ENCODE results near the gene SNX32. TPM values are rescaled to one million over a fixed set of nuclear protein-coding genes. Genes with fewer than 3 reads are reported as not detected.

SNX32 gene
- total RNA-seq, 1 experiment from 2014 or later = not detected

DNA sequence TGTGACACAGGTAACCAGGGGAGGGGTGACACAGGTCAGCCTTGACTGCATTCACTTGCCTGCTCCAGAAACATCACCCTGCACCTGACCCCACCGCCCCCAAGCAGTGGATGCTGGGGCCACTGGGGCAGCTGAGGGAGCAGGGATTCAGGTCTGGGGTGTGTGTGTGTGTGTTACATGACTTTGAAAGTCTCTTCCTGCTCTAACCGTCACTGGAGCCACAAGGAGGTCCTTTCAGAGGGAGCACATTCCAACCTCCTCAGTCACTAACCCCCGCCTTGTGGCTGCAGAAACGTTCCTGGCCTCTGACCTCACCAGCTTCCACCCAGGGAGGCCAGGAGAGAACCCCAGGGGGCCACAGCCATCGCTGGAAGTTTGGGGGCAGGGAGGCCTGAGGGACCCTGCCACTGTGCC lies 69.3 kb downstream of the SNX32 start:
- Histone ChIP-seq H3K9me2 (ENCODE audit: insufficient read depth) (no peaks in the 10 kb centered on the region), H3K36me3 (ENCODE audit: control insufficient read depth in 1 of 2, insufficient read depth in 2 of 2, low read length in 2 of 2) (peaks cover 0 to 15% of the 10 kb centered on the region in 2 experiments; a peak in 2 of 4 replicates), H4K20me1 (ENCODE audit: insufficient read depth) (no peaks in the 10 kb centered on the region), H2AFZ (ENCODE audit: low read depth, low read length, poor library complexity, severe bottlenecking) (no peak overlapping the region), H3K4me1 (ENCODE audit: control insufficient read depth in 1 of 2, insufficient read depth in 2 of 2, low read length in 2 of 2) (peaks cover 49 to 85% of the 10 kb centered on the region in 2 experiments), H3K9ac (ENCODE audit: low read length) (peak overlapping the region; percentile 99), H3K4me2 (ENCODE audit: low read length) (peak overlapping the region; percentile 71), H3K9me3 (ENCODE audit: control insufficient read depth in 1 of 2, insufficient read depth in 1 of 2, low read depth in 1 of 2, low read length in 2 of 2) (no peaks in the 10 kb centered on the region), H3K27ac (ENCODE audit: low read depth, low read length) (peak overlapping the region; percentile 86), H3K27me3 (ENCODE audit: insufficient read depth, low read length) (no peaks in the 10 kb centered on the region), H3K79me2 (ENCODE audit: insufficient read depth, low read length) (peaks cover 29% of the 10 kb centered on the region), H3K4me3 (replicated peaks in 1 of 2; ENCODE audit: low read depth in 1 of 2, low read length in 2 of 2) (peak overlapping the region in 1 of 2 experiments; percentile 25; a peak in 3 of 4 replicates)
- ChIA-PET RAD21 (ENCODE audit: low non-redundant PET in 1 of 2, low total read pairs in 2 of 2, uncharacterized antibody in 2 of 2, unreplicated experiment in 2 of 2) (interaction anchor here in 1 of 2 experiments (1.0 kb wide), 1 partner anchor 13 kb away, joined by 3 read pairs; the partner anchor contains the start of gene CCDC85B), CTCF (interaction anchor here (1.3 to 1.6 kb wide), 3 partner anchors 12 to 18 kb away, joined by 3 to 4 read pairs (median 4); partner anchors contain the start of genes CCDC85B and FIBP), POLR2A (interaction anchor here (0.8 to 10.9 kb wide), 5 partner anchors 9 to 481 kb away, joined by 3 to 124 read pairs (median 7); partner anchors contain the start of genes CCDC85B, FIBP and NEAT1)
- peak; percentile 90 for DNase-seq (ENCODE audit: low read depth, low spot score)
- peak; percentile 59 for ATAC-seq
- intact Hi-C loops (cut with micrococcal nuclease) = no loop called here
- BruUV-seq (replicated peaks) = no TSS peak
- peak; percentile 23 for TF ChIP-seq YY1 (IDR thresholded peaks at IDR 0.05; ENCODE audit: extremely low read depth, insufficient replicate concordance, low read depth, low read length)
- peak; percentile 39 for TF ChIP-seq TCF7L2 (IDR thresholded peaks at IDR 0.05; ENCODE audit: borderline replicate concordance, extremely low read depth, insufficient read depth, insufficient read length)
- no peak for TF ChIP-seq ELF1 (IDR thresholded peaks at IDR 0.05; ENCODE audit: borderline replicate concordance, low read depth)
- TF ChIP-seq CBX3 (IDR thresholded peaks at IDR 0.05; ENCODE audit: low read depth) = no peak
- peak; percentile 50 for TF ChIP-seq POLR2AphosphoS5 (IDR thresholded peaks at IDR 0.05; ENCODE audit: low read depth, low read length)
- TF ChIP-seq, protein P1, sequence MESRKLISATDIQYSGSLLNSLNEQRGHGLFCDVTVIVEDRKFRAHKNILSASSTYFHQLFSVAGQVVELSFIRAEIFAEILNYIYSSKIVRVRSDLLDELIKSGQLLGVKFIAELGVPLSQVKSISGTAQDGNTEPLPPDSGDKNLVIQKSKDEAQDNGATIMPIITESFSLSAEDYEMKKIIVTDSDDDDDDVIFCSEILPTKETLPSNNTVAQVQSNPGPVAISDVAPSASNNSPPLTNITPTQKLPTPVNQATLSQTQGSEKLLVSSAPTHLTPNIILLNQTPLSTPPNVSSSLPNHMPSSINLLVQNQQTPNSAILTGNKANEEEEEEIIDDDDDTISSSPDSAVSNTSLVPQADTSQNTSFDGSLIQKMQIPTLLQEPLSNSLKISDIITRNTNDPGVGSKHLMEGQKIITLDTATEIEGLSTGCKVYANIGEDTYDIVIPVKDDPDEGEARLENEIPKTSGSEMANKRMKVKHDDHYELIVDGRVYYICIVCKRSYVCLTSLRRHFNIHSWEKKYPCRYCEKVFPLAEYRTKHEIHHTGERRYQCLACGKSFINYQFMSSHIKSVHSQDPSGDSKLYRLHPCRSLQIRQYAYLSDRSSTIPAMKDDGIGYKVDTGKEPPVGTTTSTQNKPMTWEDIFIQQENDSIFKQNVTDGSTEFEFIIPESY (IDR thresholded peaks at IDR 0.05; ENCODE audit: extremely low read depth, insufficient replicate concordance, low read length) = peak; percentile 46
- TF ChIP-seq ZNF274 (IDR thresholded peaks at IDR 0.05; ENCODE audit: low read depth, low read length) = no peak

Other genes with a start within 250 kb of the SNX32 start
- 0.61 TPM for gene KCNK7, start 238.2 kb upstream of the SNX32 start, total RNA-seq (2021; ENCODE audit: unreplicated experiment)
- 59.8 TPM for gene MAP3K11, start 219.7 kb upstream of the SNX32 start, total RNA-seq (2021; ENCODE audit: unreplicated experiment)
- gene PCNX3, start 218.2 kb upstream of the SNX32 start, total RNA-seq (2021; ENCODE audit: unreplicated experiment) = 50.4 TPM
- gene SIPA1, start 195.9 kb upstream of the SNX32 start, total RNA-seq (2021; ENCODE audit: unreplicated experiment) = 105 TPM
- 78.5 TPM for gene RELA, start 171.0 kb upstream of the SNX32 start, total RNA-seq (2021; ENCODE audit: unreplicated experiment)
- gene KAT5, start 121.7 kb upstream of the SNX32 start, total RNA-seq (2021; ENCODE audit: unreplicated experiment) = 78.7 TPM
- 28.5 TPM for gene RNASEH2C, start 113.2 kb upstream of the SNX32 start, total RNA-seq (2021; ENCODE audit: unreplicated experiment)
- 19.5 TPM for gene AP5B1, start 53.0 kb upstream of the SNX32 start, total RNA-seq (2021; ENCODE audit: unreplicated experiment)
- 14.7 TPM for gene OVOL1, start 46.9 kb upstream of the SNX32 start, total RNA-seq (2021; ENCODE audit: unreplicated experiment)
- gene CFL1, start 24.2 kb downstream of the SNX32 start, total RNA-seq (2021; ENCODE audit: unreplicated experiment) = 1,270 TPM
- gene MUS81, start 26.5 kb downstream of the SNX32 start, total RNA-seq (2021; ENCODE audit: unreplicated experiment) = 47.2 TPM
- 8.4 TPM for gene EFEMP2, start 38.8 kb downstream of the SNX32 start, total RNA-seq (2021; ENCODE audit: unreplicated experiment)
- gene CTSW, start 45.9 kb downstream of the SNX32 start, total RNA-seq (2021; ENCODE audit: unreplicated experiment) = not detected
- gene FIBP, start 54.5 kb downstream of the SNX32 start, total RNA-seq (2021; ENCODE audit: unreplicated experiment) = 96.0 TPM
- 84.3 TPM for gene CCDC85B, start 56.7 kb downstream of the SNX32 start, total RNA-seq (2021; ENCODE audit: unreplicated experiment)
- 125 TPM for gene FOSL1, start 66.4 kb downstream of the SNX32 start, total RNA-seq (2021; ENCODE audit: unreplicated experiment)
- 49.8 TPM for gene C11orf68, start 85.1 kb downstream of the SNX32 start, total RNA-seq (2021; ENCODE audit: unreplicated experiment)
- gene DRAP1, start 85.5 kb downstream of the SNX32 start, total RNA-seq (2021; ENCODE audit: unreplicated experiment) = 158 TPM
- not detected for gene TSGA10IP, start 111.5 kb downstream of the SNX32 start, total RNA-seq (2021; ENCODE audit: unreplicated experiment)
- gene SART1, start 127.8 kb downstream of the SNX32 start, total RNA-seq (2021; ENCODE audit: unreplicated experiment) = 47.9 TPM
- gene EIF1AD, start 168.2 kb downstream of the SNX32 start, total RNA-seq (2021; ENCODE audit: unreplicated experiment) = 45.5 TPM
- 356 TPM for gene BANF1, start 168.5 kb downstream of the SNX32 start, total RNA-seq (2021; ENCODE audit: unreplicated experiment)
- gene CST6, start 178.0 kb downstream of the SNX32 start, total RNA-seq (2021; ENCODE audit: unreplicated experiment) = 68.1 TPM
- 2.4 TPM for gene CATSPER1, start 192.5 kb downstream of the SNX32 start, total RNA-seq (2021; ENCODE audit: unreplicated experiment)
- gene GAL3ST3, start 215.2 kb downstream of the SNX32 start, total RNA-seq (2021; ENCODE audit: unreplicated experiment) = not detected
- gene SF3B2, start 218.4 kb downstream of the SNX32 start, total RNA-seq (2021; ENCODE audit: unreplicated experiment) = 300 TPM
- 41.1 TPM for gene PACS1, start 236.3 kb downstream of the SNX32 start, total RNA-seq (2021; ENCODE audit: unreplicated experiment)

Measured in HCT116 (cell line).